Skeletal muscle satellite cell (primary cell): ENCODE measurements around the gene DNAAF5.
"Not testable (repeated sequence)": the region's sequence is repeated elsewhere in the genome, so short reads cannot be mapped to it uniquely, and the experiment has no call there.

ENCODE experiments used
- H3K27me3 ChIP-seq: 2 replicates; pipeline ENCODE4 v1.7.0; 2013; ENCODE audit warnings: low read length; ENCODE audit not compliant: control insufficient read depth, insufficient read depth
- H3K36me3 ChIP-seq: 2 replicates; pipeline ENCODE4 v1.7.0; 2013; ENCODE audit warnings: mild to moderate bottlenecking, control low read depth, low read length; ENCODE audit not compliant: insufficient read depth
- H3K4me1 ChIP-seq: 2 replicates; pipeline ENCODE4 v1.7.0; 2013; ENCODE audit warnings: low read length; ENCODE audit not compliant: control insufficient read depth, insufficient read depth
- H3K4me2 ChIP-seq: 2 replicates; pipeline ENCODE4 v1.7.0; 2013; ENCODE audit warnings: mild to moderate bottlenecking, low read length
- H3K4me3 ChIP-seq: 2 replicates; pipeline ENCODE4 v1.7.0; 2013; ENCODE audit warnings: low read length
- H3K9ac ChIP-seq: 2 replicates; pipeline ENCODE4 v1.7.0; 2013; ENCODE audit warnings: mild to moderate bottlenecking, low read depth, low read length, moderate library complexity
- H3K9me3 ChIP-seq: replicated peaks from 2 replicates; pipeline ENCODE4 v1.7.0; 2013; ENCODE audit warnings: mild to moderate bottlenecking, control low read depth, low read length

DNAAF5 gene

DNA sequence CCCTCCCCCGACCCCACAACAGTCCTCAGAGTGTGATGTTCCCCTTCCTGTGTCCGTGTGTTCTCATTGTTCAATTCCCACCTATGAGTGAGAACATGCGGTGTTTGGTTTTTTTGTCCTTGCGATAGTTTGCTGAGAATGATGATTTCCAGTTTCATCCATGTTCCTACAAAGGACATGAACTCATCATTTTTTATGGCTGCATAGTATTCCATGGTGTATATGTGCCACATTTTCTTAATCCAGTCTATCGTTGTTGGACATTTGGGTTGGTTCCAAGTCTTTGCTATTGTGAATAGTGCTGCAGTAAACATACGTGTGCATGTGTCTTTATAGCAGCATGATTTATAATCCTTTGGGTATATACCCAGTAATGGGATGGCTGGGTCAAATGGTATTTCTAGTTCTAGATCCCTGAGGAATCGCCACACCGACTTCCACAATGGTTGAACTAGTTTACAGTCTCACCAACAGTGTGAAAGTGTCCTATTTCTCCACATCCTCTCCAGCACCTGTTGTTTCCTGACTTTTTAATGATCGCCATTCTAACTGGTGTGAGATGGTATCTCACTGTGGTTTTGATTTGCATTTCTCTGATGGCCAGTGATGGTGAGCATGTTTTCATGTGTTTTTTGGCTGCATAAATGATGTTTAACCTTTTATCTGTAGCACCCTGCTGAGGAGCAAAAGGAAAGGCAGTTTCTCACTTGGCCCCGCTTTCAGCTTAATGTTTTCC, 70.1 kb downstream of the DNAAF5 start:
- not testable (repeated sequence) for H3K36me3 ChIP-seq, H3K9me3 ChIP-seq, H3K4me3 ChIP-seq, H3K27me3 ChIP-seq, H3K4me2 ChIP-seq, H3K9ac ChIP-seq, H3K4me1 ChIP-seq

- H3K4me3 ChIP-seq = no peak overlapping the region
- no peaks in the 10 kb centered on the region for H3K27me3 ChIP-seq
- no peaks in the 10 kb centered on the region for H3K36me3 ChIP-seq
- no peak overlapping the region for H3K4me2 ChIP-seq
- H3K9me3 ChIP-seq = no peaks in the 10 kb centered on the region
- H3K4me1 ChIP-seq = peaks cover 4% of the 10 kb centered on the region
- H3K9ac ChIP-seq = no peak overlapping the region
These were observed 72.5 kb downstream of the DNAAF5 start for GRCh38 chr7:798921-799470.

GRCh38 chr7:800692-801091, 74.2 kb downstream of the DNAAF5 start:
- no peak overlapping the region for H3K4me2 ChIP-seq
- no peak overlapping the region for H3K9ac ChIP-seq
- no peaks in the 10 kb centered on the region for H3K36me3 ChIP-seq
- H3K4me1 ChIP-seq = peaks cover 4% of the 10 kb centered on the region
- H3K4me3 ChIP-seq = no peak overlapping the region
- no peaks in the 10 kb centered on the region for H3K9me3 ChIP-seq
- H3K27me3 ChIP-seq = no peaks in the 10 kb centered on the region

- not testable (repeated sequence) for H3K4me2 ChIP-seq, H3K27me3 ChIP-seq, H3K36me3 ChIP-seq, H3K9me3 ChIP-seq, H3K9ac ChIP-seq, H3K4me1 ChIP-seq, H3K4me3 ChIP-seq
These were observed 74.9 kb downstream of the DNAAF5 start for GRCh38 chr7:801351-801750.

- H3K4me1 ChIP-seq = peaks cover 4% of the 10 kb centered on the region
- H3K9me3 ChIP-seq = no peaks in the 10 kb centered on the region
- H3K4me3 ChIP-seq = no peak overlapping the region
- no peak overlapping the region for H3K9ac ChIP-seq
- no peaks in the 10 kb centered on the region for H3K36me3 ChIP-seq
- H3K27me3 ChIP-seq = no peaks in the 10 kb centered on the region
- H3K4me2 ChIP-seq = peak overlapping the region; percentile 68
These were observed 75.5 kb downstream of the DNAAF5 start for GRCh38 chr7:801940-802381.

DNA sequence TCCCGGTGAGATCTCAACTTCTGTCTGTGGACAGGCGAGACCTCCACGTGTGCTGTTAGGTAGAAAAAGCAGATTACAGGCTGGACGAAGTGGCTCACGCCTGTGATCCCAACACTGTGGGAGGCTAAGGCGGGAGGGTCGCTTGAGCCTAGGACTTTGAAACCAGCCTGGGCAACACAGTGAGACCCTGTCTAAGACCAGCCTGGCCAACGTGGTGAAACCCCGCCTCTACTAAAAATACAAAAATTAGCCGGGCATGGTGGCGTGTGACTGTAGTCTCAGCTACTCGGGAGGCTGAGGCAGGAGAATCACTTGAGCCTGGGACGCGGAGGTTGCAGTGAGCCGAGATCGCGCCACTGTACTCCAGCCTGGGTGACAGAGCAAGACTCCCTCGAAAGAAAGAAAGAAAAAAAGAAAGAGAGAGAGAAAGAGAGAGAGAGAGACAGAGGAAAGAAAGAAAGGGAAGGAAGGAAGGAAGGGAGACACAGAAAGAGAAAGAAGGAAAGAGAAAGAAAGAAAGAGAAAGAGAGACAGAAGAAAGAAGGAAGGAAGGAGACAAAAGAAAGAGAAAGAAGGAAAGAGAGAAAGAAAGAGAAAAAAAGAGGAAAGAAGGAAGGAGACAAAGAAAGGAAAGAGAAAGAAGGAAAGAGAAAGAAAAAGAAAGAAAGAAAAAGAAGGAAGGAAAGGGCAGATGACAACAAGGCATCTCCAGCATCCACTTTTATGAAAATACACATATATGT, 76.2 kb downstream of the DNAAF5 start:
- Histone ChIP-seq H3K27me3 (no peaks in the 10 kb centered on the region), H3K36me3 (no peaks in the 10 kb centered on the region), H3K4me3 (no peak overlapping the region), H3K4me2 (no peak overlapping the region), H3K4me1 (peaks cover 4% of the 10 kb centered on the region), H3K9me3 (no peaks in the 10 kb centered on the region), H3K9ac (no peak overlapping the region)

DNA sequence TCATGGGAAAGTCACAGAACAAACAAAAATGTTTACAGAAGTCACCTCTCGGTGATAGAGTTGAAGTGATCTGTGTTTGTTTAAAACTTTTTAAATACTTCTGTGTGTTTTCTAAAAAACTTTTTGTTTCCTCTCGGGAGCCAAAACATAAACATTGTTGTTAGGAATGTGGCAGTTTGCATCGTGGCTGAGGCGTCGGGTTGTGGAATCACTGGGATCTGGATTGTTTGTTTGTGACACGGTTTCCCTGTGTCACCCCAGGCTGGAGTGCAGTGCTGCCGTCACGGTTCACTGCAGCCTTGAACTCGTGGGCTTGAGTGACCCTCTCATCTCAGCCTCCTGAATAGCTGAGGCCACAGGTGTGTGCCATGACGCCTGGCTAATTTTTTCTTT, 76.7 kb downstream of the DNAAF5 start:
- Histone ChIP-seq H3K4me3 (no peak overlapping the region), H3K27me3 (no peaks in the 10 kb centered on the region), H3K9me3 (no peaks in the 10 kb centered on the region), H3K36me3 (no peaks in the 10 kb centered on the region), H3K4me2 (no peak overlapping the region), H3K9ac (no peak overlapping the region), H3K4me1 (peaks cover 4% of the 10 kb centered on the region)

- not testable (repeated sequence) for H3K4me1 ChIP-seq, H3K36me3 ChIP-seq
These were observed 77.3 kb downstream of the DNAAF5 start for GRCh38 chr7:803796-804195.

DNA sequence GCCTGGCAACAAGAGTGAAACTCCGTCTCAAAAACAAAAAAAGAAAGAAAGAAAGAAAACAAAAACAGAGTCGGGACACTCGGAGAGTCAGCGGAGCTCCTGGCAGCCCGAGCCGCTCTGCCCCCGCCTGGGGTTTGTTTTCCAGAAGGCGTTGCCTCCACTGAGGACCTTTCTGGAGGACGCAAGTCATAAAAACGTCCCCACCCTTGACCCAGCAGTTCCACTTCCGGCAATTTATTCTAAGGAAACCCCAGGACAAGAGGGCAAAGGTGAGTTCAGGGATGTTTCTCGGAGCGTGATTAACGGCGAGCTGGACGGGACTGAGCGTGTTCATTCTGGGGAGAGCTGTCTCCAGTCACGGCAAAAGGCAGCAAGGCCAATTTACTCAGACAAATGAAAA, 78.8 kb downstream of the DNAAF5 start:
- H3K9me3 ChIP-seq = no peaks in the 10 kb centered on the region
- no peak overlapping the region for H3K9ac ChIP-seq
- no peaks in the 10 kb centered on the region for H3K36me3 ChIP-seq
- no peak overlapping the region for H3K4me3 ChIP-seq
- peaks cover 4% of the 10 kb centered on the region for H3K4me1 ChIP-seq
- H3K27me3 ChIP-seq = no peaks in the 10 kb centered on the region
- no peak overlapping the region for H3K4me2 ChIP-seq

More at GRCh38 chr7:803796-804195, 77.3 kb downstream of the DNAAF5 start:
- H3K4me3 ChIP-seq, H3K9me3 ChIP-seq, H3K27me3 ChIP-seq, H3K9ac ChIP-seq, H3K4me2 ChIP-seq: not testable (repeated sequence)

GRCh38 chr7:815284-816216, 89.1 kb downstream of the DNAAF5 start:
- Histone ChIP-seq H3K36me3 (no peaks in the 10 kb centered on the region), H3K9ac (no peak overlapping the region), H3K4me3 (peak overlapping the region; percentile 63), H3K27me3 (no peaks in the 10 kb centered on the region), H3K4me1 (peaks cover 24% of the 10 kb centered on the region), H3K4me2 (peak overlapping the region; percentile 80), H3K9me3 (no peaks in the 10 kb centered on the region)

DNA sequence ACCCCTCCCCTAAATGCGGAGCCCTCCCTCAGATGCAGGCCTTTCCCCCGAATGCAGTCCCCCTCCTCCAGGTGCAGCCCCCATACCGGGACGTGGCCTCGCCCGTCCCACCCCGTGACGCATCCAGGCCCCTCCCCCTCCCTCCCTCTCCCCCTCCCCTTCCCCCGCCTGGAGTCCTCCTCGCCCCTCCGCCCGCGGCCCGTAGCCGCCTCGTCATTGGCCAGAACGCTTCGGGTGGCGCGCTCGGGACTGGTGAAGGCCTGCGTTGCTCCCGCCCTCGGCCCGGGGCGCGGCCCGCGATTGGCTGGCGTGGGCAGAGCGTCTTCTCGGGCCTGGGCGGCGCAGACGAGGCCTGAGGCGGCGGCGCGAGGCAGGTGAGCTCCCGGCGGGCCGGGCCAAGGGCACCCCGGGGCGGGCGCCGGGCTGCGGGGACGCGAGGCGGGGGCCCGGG, 89.8 kb downstream of the DNAAF5 start:
- Histone ChIP-seq H3K4me2 (peak overlapping the region; percentile 80), H3K4me1 (peaks cover 28% of the 10 kb centered on the region), H3K4me3 (peak overlapping the region; percentile 90), H3K9ac (peak overlapping the region; percentile 92), H3K27me3 (no peaks in the 10 kb centered on the region), H3K9me3 (no peaks in the 10 kb centered on the region), H3K36me3 (peaks cover 2% of the 10 kb centered on the region)
